PC-3 (cell line): ENCODE data around the gene SPATA6L.

Experiments used
- EZH2 ChIP-seq: fragments of 300-600 bp; sonication (generic); IDR thresholded peaks from one replicate; pipeline ENCODE4 v1.6.1; 2017; ENCODE audit warnings: antibody characterized with exemption, mild to moderate bottlenecking, low read length; ENCODE audit not compliant: unreplicated experiment
- EZH2phosphoT487 ChIP-seq: fragments of 300-600 bp; sonication (generic); IDR thresholded peaks from 2 replicates; pipeline ENCODE4 v1.6.1; 2018; ENCODE audit warnings: mild to moderate bottlenecking, antibody characterized with exemption, low read length, borderline replicate concordance
- TF ChIP-seq, protein P1 (sequence below): fragments of 300-600 bp; sonication (generic); conservative IDR thresholded peaks from 2 replicates; pipeline ENCODE4 v1.5.1; 2017; ENCODE audit warnings: antibody characterized with exemption, low read depth, mild to moderate bottlenecking, low read length

DNA sequence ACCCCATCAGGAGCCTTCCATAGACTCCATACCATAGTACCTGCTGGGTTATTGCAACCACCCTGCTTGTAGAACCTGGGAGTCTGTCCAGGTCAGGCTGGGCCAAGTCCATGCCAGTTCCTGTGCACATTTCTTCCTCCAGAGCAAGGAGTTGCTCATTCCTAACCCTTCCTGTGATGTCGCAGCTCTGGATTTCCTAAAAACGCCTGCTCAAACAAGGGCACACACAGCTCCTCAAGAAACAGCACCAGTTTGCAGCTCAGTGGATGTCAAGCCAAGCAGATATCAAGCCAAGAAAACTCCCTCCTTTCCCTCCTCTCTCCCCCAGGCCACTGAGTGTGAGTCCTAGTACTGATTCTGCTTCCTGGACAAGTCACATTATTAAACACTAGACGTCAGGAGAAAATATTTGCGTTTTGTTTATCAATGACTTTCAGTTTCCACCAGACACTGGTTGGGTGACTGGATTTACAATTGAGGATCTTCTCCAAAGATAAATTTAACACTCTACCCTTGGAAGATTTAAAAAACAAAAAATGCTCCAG is 116.5 kb downstream of the SPATA6L start:
- TF ChIP-seq, protein P1, sequence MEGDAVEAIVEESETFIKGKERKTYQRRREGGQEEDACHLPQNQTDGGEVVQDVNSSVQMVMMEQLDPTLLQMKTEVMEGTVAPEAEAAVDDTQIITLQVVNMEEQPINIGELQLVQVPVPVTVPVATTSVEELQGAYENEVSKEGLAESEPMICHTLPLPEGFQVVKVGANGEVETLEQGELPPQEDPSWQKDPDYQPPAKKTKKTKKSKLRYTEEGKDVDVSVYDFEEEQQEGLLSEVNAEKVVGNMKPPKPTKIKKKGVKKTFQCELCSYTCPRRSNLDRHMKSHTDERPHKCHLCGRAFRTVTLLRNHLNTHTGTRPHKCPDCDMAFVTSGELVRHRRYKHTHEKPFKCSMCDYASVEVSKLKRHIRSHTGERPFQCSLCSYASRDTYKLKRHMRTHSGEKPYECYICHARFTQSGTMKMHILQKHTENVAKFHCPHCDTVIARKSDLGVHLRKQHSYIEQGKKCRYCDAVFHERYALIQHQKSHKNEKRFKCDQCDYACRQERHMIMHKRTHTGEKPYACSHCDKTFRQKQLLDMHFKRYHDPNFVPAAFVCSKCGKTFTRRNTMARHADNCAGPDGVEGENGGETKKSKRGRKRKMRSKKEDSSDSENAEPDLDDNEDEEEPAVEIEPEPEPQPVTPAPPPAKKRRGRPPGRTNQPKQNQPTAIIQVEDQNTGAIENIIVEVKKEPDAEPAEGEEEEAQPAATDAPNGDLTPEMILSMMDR, result no peak
- TF ChIP-seq EZH2phosphoT487 (no peak), EZH2 (no peak)
